ENCODE data around the gene DHX8.
"Not testable (repeated sequence)": the region's sequence is repeated elsewhere in the genome, so short reads cannot be mapped to it uniquely, and the experiment has no call there.

The DHX8 gene

GRCh38 chr17:43456661-43457361 is 27.0 kb upstream of the DHX8 start:
- peak; percentile 96 for ATAC-seq (ENCODE audit: insufficient read depth, low read depth)
- peaks cover 21% of the 10 kb centered on the region for H3K27me3 ChIP-seq (ENCODE audit: insufficient read depth, low read length, poor library complexity)
- H3K4me2 ChIP-seq (ENCODE audit: insufficient read depth, low read length): no peak overlapping the region
- H2AFZ ChIP-seq (ENCODE audit: low read depth, low read length): no peak overlapping the region
- TF ChIP-seq EZH2 (IDR thresholded peaks at IDR 0.05; ENCODE audit: borderline replicate concordance, low read depth, low read length, severe bottlenecking): no peak
- no peak for TF ChIP-seq CTCF (IDR thresholded peaks at IDR 0.05; ENCODE audit: borderline replicate concordance, extremely low read depth, low read length, poor library complexity, severe bottlenecking)
- no peak overlapping the region for H3K4me3 ChIP-seq (ENCODE audit: low read depth in 1 of 2, low read length in 2 of 2)
- H3K9ac ChIP-seq (ENCODE audit: low read depth, low read length): no peak overlapping the region
- no peaks in the 10 kb centered on the region for H4K20me1 ChIP-seq (ENCODE audit: insufficient read depth, low read length)
- H3K79me2 ChIP-seq (ENCODE audit: insufficient read depth, low read length): no peaks in the 10 kb centered on the region
- H3K4me1 ChIP-seq (ENCODE audit: insufficient read depth, low read length): peaks cover 6% of the 10 kb centered on the region
- no peaks in the 10 kb centered on the region for H3K9me3 ChIP-seq (ENCODE audit: insufficient read depth, low read length, severe bottlenecking)
- H3K27ac ChIP-seq (ENCODE audit: low read length): no peak overlapping the region
- peak; percentile 51 for DNase-seq
- no peaks in the 10 kb centered on the region for H3K36me3 ChIP-seq (ENCODE audit: insufficient read depth, low read length)

GRCh38 chr17:43457362-43457692 is 26.4 kb upstream of the DHX8 start:
- H3K27me3 ChIP-seq (ENCODE audit: insufficient read depth, low read length, poor library complexity): peaks cover 21% of the 10 kb centered on the region
- no peak overlapping the region for H3K4me2 ChIP-seq (ENCODE audit: insufficient read depth, low read length)
- H3K79me2 ChIP-seq (ENCODE audit: insufficient read depth, low read length): no peaks in the 10 kb centered on the region
- no peak overlapping the region for H2AFZ ChIP-seq (ENCODE audit: low read depth, low read length)
- H3K36me3 ChIP-seq (ENCODE audit: insufficient read depth, low read length): no peaks in the 10 kb centered on the region
- no peaks in the 10 kb centered on the region for H3K9me3 ChIP-seq (ENCODE audit: insufficient read depth, low read length, severe bottlenecking)
- H3K9ac ChIP-seq (ENCODE audit: low read depth, low read length): no peak overlapping the region
- H3K4me3 ChIP-seq (ENCODE audit: low read depth in 1 of 2, low read length in 2 of 2): no peak overlapping the region
- TF ChIP-seq CTCF (IDR thresholded peaks at IDR 0.05; ENCODE audit: borderline replicate concordance, extremely low read depth, low read length, poor library complexity, severe bottlenecking) (no peak), EZH2 (IDR thresholded peaks at IDR 0.05; ENCODE audit: borderline replicate concordance, low read depth, low read length, severe bottlenecking) (no peak)
- H3K27ac ChIP-seq (ENCODE audit: low read length): no peak overlapping the region
- H3K4me1 ChIP-seq (ENCODE audit: insufficient read depth, low read length): peaks cover 6% of the 10 kb centered on the region
- DNase-seq (no peak), ATAC-seq (ENCODE audit: insufficient read depth, low read depth) (no peak)
- H4K20me1 ChIP-seq (ENCODE audit: insufficient read depth, low read length): no peaks in the 10 kb centered on the region

- not testable (repeated sequence) for H3K27ac ChIP-seq (ENCODE audit: low read length); ATAC-seq (ENCODE audit: insufficient read depth, low read depth); H3K4me2 ChIP-seq (ENCODE audit: insufficient read depth, low read length); H3K9ac ChIP-seq (ENCODE audit: low read depth, low read length); H3K9me3 ChIP-seq (ENCODE audit: insufficient read depth, low read length, severe bottlenecking); H3K4me3 ChIP-seq (ENCODE audit: low read depth in 1 of 2, low read length in 2 of 2); H3K79me2 ChIP-seq (ENCODE audit: insufficient read depth, low read length); H3K4me1 ChIP-seq (ENCODE audit: insufficient read depth, low read length); H3K36me3 ChIP-seq (ENCODE audit: insufficient read depth, low read length); H2AFZ ChIP-seq (ENCODE audit: low read depth, low read length); H4K20me1 ChIP-seq (ENCODE audit: insufficient read depth, low read length); DNase-seq
- peaks cover 21% of the 10 kb centered on the region for H3K27me3 ChIP-seq (ENCODE audit: insufficient read depth, low read length, poor library complexity)
Observed at GRCh38 chr17:43459878-43460277, 23.9 kb upstream of the DHX8 start.

- ATAC-seq (ENCODE audit: insufficient read depth, low read depth): no peak
- H3K27me3 ChIP-seq (ENCODE audit: insufficient read depth, low read length, poor library complexity): peaks cover 21% of the 10 kb centered on the region
- no peaks in the 10 kb centered on the region for H3K36me3 ChIP-seq (ENCODE audit: insufficient read depth, low read length)
- peaks cover 6% of the 10 kb centered on the region for H3K4me1 ChIP-seq (ENCODE audit: insufficient read depth, low read length)
- no peak overlapping the region for H3K4me2 ChIP-seq (ENCODE audit: insufficient read depth, low read length)
- no peaks in the 10 kb centered on the region for H4K20me1 ChIP-seq (ENCODE audit: insufficient read depth, low read length)
- H2AFZ ChIP-seq (ENCODE audit: low read depth, low read length): no peak overlapping the region
- TF ChIP-seq EZH2 (IDR thresholded peaks at IDR 0.05; ENCODE audit: borderline replicate concordance, low read depth, low read length, severe bottlenecking) (no peak), CTCF (IDR thresholded peaks at IDR 0.05; ENCODE audit: borderline replicate concordance, extremely low read depth, low read length, poor library complexity, severe bottlenecking) (no peak)
- H3K9ac ChIP-seq (ENCODE audit: low read depth, low read length): no peak overlapping the region
- H3K27ac ChIP-seq (ENCODE audit: low read length): no peak overlapping the region
- no peak overlapping the region for H3K4me3 ChIP-seq (ENCODE audit: low read depth in 1 of 2, low read length in 2 of 2)
- H3K9me3 ChIP-seq (ENCODE audit: insufficient read depth, low read length, severe bottlenecking): no peaks in the 10 kb centered on the region
- no peak for DNase-seq
- no peaks in the 10 kb centered on the region for H3K79me2 ChIP-seq (ENCODE audit: insufficient read depth, low read length)
Observed at GRCh38 chr17:43461185-43461584, 22.6 kb upstream of the DHX8 start.

GRCh38 chr17:43462569-43462968 is 21.2 kb upstream of the DHX8 start:
- H3K4me1 ChIP-seq (ENCODE audit: insufficient read depth, low read length); H3K79me2 ChIP-seq (ENCODE audit: insufficient read depth, low read length); H3K9me3 ChIP-seq (ENCODE audit: insufficient read depth, low read length, severe bottlenecking); H2AFZ ChIP-seq (ENCODE audit: low read depth, low read length); H3K27ac ChIP-seq (ENCODE audit: low read length); DNase-seq; H3K36me3 ChIP-seq (ENCODE audit: insufficient read depth, low read length); H3K9ac ChIP-seq (ENCODE audit: low read depth, low read length); H3K4me2 ChIP-seq (ENCODE audit: insufficient read depth, low read length); H4K20me1 ChIP-seq (ENCODE audit: insufficient read depth, low read length); H3K4me3 ChIP-seq (ENCODE audit: low read depth in 1 of 2, low read length in 2 of 2); ATAC-seq (ENCODE audit: insufficient read depth, low read depth): not testable (repeated sequence)
- H3K27me3 ChIP-seq (ENCODE audit: insufficient read depth, low read length, poor library complexity): peaks cover 13% of the 10 kb centered on the region

Data from DND-41 (cell line).